GM21528 (cell line): ENCODE measurements around the gene SH3PXD2B.

Source experiments
- ATAC-seq: cut with Tn5 transposase; IDR thresholded peaks from one replicate; pipeline ENCODE4 v1.9.1; 2021; ENCODE audit warnings: mild to moderate bottlenecking, moderate library complexity; ENCODE audit not compliant: unreplicated experiment, low FRiP score

SH3PXD2B gene

DNA sequence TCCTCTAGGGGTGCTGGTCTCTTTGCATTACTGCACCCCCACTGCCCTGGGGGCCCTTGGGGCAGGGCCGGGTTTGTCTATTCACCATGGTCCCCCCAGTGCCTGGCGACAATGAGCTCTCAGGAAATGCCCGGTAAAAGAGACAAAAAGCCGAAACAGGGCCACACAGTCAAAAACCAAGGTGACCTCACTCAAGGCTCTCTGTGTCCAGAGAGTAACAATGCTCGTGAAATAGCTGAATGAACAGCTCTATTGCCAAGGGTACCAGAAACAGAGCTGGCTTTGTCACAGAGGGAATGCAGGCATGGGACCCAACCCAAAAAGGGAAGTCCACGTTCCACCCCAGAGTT, 16.0 kb downstream of the SH3PXD2B start:
- no peak for ATAC-seq

DNA sequence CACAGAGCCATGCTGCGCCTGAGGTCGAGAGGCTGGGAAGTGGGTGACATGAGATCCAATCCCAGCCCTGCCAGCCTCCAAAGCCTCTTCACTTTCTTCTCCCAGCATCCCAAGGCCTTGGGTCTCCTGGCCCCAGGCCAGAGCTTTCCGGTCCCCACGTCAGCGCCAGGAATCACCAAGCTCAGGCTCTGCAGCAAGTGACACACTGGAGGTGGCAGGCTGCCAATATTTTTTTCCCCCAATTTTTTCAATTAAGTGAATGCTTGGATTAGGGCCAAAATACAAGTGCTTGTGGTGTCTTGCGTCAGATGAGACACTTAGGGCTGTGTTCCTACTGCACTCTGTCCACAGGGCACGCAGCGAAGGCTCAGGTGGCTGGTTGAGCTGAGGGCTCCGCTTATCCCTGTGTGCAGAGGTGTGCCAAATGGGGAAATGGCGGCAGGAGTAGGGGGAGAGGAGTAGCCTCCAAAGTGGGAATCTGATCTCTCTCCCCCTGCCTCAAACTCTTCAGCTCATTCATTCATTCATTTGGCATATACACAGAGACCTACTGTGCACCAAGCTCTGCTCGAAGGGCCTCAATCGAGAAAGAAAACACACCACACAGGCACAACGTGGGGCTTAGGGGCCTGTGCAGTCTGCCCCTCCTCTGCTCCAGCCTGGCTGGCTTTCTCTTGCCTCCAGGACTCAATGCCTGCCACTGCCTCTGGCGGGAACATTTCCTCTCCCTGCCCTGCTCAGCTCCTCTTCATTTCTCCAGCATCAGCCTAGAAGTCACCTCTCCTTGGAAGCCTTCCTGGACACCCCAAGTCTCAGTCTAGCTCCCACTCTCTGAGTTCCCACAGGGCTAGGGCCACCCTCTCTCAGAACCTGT, 16.6 kb downstream of the SH3PXD2B start:
- no peak for ATAC-seq

DNA sequence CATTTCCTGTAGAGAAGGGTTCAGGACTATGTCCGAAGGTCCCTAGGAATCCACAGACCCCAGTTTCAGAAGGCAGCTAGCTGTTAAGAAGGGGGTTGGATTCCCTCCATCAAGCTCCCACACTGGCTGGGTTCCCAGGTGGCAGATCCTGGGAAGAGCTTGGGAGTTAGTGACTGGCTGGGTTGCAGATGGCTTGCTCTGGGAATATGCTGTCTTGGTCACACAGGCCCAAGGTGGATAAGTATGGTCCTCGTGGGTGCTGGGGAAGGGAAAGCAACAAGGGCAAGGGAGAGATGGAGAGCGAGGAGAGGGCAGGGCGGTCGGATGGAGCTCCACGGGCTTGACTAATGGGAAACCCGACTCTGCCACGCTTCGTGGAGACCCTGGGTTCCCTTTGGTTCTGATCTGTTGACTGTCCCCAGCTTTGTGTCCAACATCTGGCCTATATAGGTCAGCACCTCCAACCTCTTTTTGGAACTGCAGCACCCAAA, 17.4 kb downstream of the SH3PXD2B start:
- no peak for ATAC-seq

DNA sequence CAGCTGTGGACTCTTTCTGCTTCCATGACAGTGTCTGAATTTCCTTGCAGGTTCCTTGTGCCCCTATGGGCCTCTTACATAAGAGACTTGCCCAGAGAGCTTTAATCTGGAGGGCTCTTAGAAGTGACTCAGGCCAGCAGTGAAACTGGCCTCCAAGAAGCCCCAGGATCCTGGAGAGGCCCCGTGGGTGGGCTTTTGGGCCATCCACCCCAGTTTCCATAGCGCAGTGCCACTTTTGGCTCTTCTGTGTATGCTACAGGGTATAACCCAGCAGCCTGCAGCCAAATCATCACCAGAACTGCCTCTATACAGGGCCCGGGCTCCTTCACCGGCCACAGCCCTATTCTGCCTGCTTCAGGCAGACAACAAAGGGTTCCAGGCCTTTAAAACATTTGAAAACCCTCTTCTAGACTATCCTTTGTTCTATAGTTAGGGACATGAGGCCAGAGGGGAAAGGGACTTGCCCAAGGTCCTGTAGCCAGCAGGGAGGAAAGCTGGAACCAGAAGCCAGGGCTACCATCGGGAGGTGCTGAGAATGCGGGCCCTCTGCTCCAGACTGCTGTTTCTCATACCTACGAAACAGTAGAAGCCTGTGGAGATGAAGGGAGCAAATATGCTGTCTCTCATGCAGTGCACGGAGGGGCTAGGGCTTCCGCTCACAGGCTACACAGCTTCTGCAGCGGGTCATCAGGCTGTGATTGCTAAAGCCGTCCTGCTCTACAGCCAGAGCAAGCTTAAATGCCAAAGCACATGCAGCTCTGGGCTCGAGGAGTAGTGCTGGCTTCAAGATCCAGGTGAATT, 18.0 kb downstream of the SH3PXD2B start:
- ATAC-seq: no peak

DNA sequence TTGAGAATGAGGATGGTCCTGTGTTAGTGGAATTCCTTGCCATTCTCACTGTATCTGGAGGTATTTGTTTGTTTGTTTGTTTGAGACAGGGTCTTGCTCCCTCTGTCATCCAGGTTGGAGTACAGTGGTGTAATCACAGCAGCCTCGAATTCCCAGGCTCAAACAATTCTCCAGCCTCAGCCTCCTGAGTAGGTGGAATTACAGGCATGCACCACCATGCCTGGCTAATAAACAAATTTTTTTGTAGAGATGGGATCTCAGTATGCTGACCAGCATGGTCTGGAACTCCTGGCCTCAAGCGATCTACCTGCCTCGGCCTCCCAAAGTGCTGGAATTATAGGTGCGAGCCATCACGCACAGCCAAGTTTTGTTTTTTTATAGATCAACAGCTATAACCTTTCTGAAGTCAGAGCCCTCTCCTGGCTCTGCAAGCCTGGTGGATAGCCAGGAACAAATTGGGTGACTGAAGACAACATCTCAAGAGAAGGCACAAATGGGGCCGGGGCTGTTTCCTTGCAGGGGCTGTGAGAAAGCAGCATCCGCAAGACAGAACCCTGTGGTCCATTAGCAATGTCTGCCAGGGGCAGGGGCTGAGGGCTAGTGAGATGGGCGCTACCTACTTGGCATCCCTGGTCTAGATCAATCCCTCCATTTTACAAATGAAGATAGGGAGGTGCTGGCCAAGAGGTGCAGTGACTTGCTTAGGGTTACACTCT, 18.8 kb downstream of the SH3PXD2B start:
- ATAC-seq: no peak

DNA sequence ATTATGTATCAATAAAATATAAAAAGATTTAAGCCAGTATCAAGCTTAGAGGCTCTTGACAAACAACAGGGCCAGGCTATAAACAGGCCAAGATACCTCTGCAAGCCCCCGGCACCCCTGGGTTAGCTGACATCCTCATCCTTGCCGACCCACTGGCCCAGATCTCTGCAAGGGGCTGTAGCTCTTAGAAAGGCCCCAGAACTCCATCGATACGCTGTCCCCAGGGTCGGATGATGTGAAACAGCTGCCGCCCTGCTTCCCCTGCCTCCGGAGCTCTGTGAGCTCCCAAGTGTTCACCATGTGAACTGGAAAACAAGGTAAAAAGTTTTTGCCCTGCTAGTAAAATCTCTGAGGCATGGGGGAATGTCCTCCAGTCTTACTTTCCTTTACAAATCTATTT, 20.1 kb downstream of the SH3PXD2B start:
- ATAC-seq: no peak

DNA sequence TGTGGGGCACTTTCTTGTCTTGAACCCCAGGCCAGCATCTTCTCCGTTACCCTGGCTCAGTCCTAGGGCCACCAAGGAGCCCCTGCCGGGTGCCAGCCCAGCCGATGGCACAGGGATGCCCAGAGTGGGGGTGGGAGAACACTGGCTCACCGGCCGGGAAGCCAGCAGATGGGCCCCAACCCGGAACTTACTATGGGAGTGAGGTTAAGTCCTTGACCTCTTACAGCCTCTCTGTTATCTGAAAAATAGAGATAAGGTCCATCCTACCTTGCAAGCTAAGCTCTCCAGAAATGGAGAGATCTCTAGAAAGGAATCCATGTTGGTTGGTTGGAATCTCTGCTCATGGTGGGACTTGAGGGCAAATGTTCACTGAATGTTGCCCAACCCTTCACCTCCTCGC, 20.8 kb downstream of the SH3PXD2B start:
- no peak for ATAC-seq

DNA sequence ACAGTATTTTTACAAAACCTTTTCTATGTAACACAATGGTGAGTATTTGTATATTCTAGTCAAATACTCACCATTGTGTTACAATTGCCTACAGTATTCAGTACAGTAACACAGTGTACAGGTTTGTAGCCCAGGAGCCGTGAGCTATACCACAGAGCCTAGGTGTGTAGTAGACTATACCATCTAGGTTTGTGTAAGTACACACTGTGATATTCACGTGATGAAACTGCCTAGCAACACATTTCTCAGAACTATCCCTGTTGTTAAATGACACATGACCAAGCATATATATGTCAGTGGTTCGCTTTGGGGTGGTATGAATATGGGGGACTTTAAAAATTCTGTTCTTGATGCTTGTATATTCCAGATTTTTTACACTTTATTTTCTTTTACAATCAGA, 21.3 kb downstream of the SH3PXD2B start:
- no peak for ATAC-seq

DNA sequence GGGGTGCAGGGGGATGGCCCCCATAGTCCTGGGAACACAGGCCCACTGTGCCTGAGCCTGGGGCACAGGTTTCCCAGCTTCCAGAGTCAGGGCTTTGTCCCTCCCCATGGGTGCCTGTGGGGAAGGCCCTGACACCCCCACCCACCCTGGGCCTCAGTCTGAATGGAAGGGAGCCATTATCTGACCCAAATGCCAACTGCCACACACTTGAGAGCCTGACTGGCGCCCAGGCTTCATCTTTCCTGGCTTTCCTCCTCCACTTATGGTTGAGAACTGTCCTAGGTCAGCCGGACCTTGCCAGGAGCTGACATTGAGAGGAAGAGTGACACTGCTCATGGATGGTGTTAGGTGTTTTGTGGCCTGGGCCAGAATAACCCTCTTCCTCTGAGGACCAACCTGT, 24.0 kb downstream of the SH3PXD2B start:
- ATAC-seq: no peak

DNA sequence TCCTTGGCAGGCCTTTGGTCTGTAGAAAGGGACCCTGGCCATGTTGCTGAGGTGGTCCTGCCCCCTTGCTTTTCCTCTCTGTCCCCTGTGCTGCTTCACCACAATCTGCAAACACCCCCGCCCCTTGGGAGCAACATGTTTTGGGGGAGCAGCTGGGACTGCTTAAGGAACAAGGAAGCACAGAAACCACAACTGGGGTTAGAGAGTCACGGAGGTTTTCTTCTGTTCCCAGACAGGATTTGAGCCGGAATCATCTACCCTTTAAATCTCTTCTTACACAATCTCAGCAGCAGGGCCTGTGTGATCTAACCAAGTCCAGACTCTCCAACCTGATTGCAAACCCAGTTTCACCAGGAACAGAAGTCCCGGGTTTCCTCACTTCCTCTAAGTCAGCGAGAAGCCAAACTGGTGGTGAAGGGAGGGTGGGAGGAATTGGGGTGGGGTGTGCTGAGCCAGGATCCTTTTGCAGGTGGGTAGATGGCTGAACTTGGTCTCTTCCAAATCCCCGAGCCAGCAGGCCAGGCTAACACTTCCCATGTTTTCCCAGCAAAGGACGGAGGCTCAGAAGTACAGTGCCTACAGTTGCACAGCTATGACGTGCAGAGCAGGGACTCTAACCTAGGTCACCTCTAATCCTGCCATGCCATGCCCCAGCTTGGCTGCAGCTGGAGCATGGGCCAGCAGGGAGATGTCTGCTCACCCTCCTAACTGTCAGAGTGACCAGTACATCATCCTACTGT, 25.0 kb downstream of the SH3PXD2B start:
- no peak for ATAC-seq

DNA sequence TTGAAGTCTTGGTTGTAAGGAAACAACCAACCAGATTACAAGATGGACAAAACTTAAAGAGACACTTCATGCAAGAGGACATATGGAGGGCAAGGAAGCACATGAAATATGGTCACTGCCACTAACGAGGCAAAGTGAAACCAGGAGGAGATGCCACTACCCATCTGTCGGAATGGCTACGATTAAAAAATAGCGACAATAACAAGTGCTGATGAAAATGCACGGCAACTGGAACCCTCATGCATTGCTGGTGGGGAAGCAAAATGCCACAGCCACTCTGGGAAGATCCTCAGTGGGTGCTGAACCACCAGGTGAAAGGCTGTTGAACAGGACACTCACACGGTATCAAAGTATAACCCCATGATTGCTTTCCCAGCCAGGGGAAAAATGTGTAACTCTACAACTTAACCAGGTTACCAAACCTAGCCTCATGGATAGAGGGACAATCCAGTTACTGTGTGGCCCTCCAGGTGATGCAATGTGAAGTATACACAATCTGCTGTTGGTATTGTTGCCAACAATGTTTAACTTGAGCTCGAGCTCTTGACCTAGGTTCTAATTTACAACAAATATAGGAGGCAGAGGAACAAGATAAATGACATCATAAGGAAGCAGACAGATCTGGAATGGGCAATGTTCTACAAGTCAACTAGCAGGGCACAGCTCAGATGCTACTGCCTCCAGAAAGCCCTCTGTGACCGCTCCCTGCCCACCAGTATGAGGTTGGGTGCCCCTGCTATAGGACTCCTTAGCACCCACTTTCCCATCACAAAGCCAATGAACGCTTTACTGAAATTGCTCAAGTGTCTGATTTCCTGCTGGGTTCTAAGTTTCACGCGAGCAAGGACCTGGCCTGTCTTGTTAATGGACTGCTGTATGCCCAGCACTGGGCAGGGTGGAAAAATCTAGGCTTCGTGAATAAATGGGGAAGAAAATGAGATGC, 25.8 kb downstream of the SH3PXD2B start:
- ATAC-seq: no peak

DNA sequence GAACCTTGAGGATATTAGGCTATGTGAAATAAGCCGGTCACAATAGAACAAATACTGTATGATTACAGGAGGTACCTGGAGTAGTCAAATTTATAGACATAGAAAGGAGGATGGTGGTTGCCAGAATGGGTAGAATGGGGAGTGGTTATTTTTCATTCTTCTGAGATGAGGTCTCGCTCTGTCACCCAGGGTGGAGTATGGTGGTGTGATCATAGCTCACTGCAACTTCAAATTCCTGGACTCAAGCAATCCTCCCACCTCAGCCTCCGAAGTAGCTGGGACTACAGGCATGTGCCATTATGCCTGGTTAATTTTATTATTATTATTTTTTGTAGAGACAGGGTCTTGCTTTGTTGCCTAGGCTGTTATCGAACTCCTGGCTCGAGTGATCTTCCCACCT, 27.1 kb downstream of the SH3PXD2B start:
- no peak for ATAC-seq

DNA sequence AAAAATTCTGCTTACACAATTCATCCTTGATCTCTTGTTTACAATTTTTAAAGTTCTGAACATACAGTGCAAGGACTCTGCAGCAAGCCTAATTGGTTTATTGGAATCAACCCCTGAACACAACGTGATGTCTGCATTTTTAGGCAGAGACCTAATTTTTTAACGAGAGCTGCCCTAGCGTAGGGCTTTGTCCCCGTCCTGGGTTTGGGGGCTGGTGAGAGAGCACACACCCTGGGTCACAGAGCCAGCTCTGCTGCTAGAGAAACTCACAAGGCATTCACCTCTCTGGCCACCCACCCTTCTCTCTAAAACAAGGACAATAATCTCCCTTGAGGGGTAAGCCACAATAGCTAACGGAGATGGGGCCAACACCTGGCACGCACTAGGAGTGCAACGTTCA, 28.2 kb downstream of the SH3PXD2B start:
- ATAC-seq: no peak

DNA sequence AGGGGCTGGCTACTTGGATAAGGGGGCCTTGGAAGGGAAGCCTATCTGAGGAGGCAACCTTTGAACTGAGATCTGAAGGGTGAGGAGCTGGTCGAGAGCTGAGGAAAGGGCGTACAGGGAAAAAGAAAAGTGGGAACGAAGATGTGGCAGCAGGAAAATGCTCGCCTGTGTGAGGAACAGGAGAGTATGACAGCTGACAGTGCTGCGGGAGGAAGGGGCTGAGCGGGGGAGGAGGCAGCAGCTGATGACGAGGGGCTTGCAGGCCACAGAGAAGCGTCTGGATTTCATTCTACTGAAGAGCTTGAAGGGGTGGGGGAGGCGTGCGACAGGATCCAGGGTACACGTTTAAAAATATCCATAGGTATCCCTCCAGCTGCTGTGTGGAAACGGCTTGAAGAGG, 28.9 kb downstream of the SH3PXD2B start:
- ATAC-seq: no peak

DNA sequence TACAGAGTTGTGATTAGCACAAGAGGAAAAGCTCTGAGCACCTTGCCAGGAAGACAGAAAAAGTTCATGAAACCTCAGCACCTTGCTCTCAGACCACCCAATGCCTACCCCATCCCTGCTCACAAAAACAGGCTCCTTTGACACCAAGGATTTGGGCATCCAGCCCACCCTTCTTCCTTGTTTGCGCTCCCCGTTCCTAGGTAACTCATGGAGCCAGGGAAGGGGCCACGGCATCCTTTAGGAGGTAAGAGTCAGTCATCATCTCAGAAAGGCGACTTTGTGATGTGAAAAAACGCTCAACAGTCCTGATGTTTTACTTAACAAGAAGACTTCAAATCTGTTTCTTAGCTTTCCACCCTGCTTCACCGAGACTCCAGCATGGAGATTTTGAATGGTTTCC, 29.5 kb downstream of the SH3PXD2B start:
- no peak for ATAC-seq

DNA sequence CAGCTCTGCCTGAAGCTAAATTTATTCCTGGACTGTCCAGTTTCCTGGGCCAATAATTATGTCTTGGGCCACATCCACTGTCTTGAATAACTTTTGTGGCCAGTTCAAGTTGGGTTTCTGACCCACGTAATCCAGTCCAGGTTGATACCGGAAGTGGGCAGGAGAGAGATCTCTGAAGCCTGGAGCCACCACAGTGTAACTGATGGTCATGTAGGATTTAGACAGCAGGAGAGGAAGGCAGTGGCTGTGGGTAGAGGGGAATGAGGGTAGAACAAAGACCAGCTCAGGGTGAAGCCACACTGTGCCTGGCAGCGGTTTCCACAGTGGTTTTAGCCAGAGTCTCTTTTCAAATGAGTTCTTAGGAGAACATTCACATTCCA, 30.2 kb downstream of the SH3PXD2B start:
- no peak for ATAC-seq

DNA sequence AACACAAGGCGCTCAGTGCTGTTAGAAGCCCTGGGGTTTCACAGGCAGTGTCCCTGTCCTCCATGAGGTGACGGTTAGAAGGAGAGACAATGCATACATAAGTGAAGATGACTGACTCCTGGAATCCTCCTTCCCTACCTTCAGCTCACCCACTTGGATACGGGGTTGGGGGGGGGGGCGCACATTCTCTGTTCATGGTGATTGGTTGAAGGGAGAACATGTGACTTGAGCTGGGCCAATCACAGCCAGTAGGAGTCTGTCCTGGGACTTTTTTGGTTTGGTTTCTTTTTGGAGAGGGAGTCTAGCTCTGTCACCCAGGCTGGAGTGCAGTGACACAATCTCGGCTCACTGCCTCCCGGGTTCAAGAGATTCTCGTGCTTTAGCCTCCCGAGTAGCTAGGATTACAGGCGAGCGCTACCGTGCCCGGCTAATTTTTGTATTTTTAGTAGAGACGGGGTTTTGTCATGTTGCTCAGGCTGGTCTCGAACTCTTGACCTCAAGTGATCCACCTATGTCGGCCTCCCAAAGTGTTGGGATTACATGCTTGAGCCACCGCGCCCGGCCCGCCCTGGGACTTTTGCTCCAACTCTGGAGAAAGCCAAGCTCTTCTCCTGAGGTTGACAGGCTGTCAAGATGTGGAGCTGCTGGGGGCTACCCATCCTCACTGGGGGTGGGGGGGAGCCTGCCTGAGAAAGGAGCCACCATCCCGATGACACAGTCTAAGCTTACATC, 30.8 kb downstream of the SH3PXD2B start:
- no peak for ATAC-seq

DNA sequence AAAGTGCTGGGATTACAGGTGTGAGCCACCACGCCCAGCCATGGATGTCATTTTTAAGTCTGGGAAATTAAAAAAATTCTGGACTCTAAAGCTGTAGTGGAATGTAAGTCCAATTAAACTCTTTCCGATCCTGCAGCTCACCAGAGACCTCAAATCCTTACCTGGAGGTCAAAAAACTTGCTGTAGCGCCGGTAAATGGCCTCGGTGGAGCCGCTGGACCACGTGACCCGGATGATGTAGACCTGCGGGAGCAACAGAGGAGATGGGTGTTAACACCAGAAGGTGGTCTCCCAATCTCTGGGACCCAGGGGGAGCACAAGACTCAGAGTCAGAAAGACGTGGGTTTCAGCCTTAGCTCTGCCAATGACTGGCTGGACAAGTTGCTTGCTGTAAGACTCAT, 32.1 kb downstream of the SH3PXD2B start:
- no peak for ATAC-seq

DNA sequence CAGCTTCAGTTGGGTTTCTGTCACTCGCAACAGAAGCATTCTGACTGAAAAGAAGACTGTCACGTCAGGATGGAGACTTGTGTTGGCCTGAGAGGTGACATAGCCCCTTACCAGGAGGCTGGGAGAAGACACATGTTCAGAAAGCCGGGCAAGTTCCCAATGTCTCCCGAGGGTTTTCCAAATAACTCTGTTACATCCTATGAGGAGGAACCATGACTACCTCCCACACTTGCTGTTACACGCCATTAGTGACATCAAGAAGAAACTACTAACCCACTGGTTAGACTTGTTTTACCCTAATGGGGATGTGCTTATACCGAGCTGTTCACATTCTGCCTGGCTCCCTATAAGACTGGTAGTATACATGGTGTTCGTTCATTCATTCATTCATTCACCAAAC, 33.3 kb downstream of the SH3PXD2B start:
- no peak for ATAC-seq
